Epithelial cell of prostate (primary cell): ENCODE results near the gene CXXC5.

ENCODE experiments used
- DNase-seq: peaks from one replicate; pipeline ENCODE4 v3.0.0-alpha.2; 2011; ENCODE audit warnings: low read depth, low spot score
- H3K27ac ChIP-seq: fragments of 450-650 bp; 2 replicates; pipeline ENCODE4 v1.5.1; 2017; ENCODE audit warnings: mild to moderate bottlenecking

Gene CXXC5

DNA sequence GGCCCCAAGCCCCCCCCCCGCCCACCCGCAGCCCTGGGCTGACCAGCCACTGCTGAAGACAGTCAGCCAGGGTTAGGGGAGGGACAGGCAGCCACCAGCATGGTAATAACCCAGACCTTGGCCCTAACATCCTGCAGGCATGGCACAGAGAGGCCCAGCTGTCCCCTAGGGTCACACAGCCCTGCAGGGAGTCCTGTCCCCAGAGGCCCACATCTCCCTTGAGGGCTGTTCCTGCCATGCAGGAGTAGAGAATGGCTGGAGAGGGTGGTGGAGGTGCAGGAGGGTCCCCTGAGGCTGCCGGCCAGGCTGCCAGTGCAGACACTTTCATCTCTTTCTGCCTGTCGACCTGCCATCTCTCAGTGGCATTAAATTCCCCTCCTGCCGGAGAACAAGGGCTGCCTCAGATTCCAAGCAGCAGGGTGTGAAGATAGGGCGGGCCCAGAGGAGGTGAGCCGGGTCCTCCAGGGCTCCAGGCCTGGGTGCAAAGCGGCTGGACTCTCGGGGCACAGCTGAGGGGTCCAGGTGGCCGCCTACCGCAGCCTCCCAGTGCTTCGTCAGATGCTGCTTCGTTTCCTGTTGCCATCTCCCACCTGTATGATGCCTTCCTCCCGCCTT is 40.0 kb downstream of the CXXC5 start:
- no peak overlapping the region for H3K27ac ChIP-seq
- no peak for DNase-seq

DNA sequence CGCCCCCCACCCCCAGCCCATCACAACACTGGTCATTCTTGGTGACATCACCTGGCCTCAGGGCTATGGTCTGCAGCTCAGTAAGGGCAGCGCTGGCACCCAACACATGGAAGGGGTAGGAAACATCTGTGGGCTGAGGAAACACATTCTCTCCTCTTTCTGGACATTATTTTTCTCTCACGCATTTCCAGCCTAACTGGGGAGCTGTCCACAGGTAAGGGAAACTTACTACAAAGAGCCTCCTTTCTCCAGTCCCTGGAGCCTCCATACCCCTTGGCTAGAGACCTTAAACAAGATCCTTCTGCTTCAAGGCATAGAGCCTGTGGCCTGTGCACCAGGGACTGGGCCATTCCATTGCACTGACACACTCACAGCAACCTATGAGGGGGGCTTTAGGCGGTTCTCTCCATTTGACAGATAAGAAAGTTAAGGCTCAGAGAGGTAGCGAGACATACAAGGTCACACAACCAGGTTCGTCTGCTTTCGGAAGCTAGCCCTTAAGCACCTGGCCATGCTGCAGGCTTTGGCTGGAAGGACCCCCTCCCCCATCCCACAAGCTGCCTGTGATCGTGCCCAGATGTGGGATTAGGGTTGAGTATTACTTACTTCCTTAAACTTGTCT is 40.7 kb downstream of the CXXC5 start:
- DNase-seq = no peak
- H3K27ac ChIP-seq = no peak overlapping the region

DNA sequence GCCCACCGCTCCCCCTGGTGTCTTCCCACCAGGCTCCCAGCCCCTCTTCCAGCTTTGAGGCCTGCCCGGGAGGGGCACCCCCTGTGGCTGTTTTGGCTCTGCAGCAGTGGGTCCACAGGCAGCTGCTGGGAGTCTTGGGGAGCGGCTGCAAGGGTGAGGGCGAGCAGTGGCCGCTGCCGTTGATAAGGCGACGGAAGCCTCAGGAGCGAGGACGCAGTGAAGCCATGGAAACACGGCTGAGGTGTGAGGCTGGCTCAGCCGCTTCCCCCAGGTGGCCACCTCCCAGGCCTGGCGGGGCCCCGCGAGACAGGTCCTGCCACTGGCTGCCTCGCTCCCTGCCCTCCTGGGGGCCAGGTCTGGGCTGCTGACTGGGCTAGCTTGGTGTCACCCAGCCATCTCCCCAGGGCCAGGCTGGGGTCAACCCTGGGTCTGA is 41.5 kb downstream of the CXXC5 start:
- no peak for DNase-seq
- H3K27ac ChIP-seq = no peak overlapping the region

GRCh38 chr5:139690064-139690802 is 42.1 kb downstream of the CXXC5 start:
- no peak overlapping the region for H3K27ac ChIP-seq
- DNase-seq = no peak

DNA sequence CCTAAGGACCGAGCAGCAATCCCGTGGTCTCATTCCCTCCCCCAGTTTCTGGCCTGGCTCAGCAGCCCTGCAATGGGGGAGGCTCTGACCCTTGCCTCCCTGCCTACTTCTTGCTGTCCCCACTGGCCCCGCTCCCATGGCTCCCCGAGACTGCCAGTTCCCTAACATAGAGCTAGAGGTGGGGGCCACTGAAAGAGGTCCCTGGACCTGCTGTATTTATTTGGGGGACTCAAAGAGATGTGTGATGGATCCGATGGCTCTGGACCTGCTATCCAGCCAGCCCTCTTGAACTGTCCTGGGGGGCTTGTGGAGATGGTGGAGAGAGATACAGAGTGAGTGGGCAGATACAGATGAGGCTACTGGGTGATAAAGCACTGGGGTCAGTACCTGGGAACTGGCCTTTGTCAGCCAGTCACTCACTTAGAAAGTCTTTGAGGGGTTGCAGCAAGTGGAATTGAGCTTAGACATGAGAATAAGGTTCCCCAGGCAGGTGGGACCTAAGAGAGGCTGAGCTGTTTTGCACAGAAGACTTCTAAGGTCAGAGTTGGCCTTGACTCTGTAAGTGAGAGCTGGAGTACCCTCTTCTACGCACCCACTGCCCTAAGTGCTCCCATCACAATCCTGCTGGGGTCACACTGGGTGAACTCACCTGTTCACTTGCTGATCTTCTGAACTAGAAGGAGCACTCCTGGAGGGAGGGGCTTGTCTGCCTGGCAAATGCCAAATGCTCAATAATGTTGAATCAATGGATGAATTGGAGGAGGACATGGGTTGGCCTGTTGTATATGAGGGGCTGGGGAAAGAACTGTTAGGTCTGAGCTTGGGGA is 42.9 kb downstream of the CXXC5 start:
- no peak overlapping the region for H3K27ac ChIP-seq
- DNase-seq = no peak

GRCh38 chr5:139692148-139692547 is 44.0 kb downstream of the CXXC5 start:
- DNase-seq = no peak
- H3K27ac ChIP-seq = no peak overlapping the region

GRCh38 chr5:139692679-139693308 is 44.6 kb downstream of the CXXC5 start:
- no peak for DNase-seq
- H3K27ac ChIP-seq = no peak overlapping the region

- no peak overlapping the region for H3K27ac ChIP-seq
- DNase-seq = no peak
These were observed 45.7 kb downstream of the CXXC5 start for GRCh38 chr5:139693676-139694364.

GRCh38 chr5:139694556-139695177 is 46.5 kb downstream of the CXXC5 start:
- H3K27ac ChIP-seq = no peak overlapping the region
- no peak for DNase-seq

DNA sequence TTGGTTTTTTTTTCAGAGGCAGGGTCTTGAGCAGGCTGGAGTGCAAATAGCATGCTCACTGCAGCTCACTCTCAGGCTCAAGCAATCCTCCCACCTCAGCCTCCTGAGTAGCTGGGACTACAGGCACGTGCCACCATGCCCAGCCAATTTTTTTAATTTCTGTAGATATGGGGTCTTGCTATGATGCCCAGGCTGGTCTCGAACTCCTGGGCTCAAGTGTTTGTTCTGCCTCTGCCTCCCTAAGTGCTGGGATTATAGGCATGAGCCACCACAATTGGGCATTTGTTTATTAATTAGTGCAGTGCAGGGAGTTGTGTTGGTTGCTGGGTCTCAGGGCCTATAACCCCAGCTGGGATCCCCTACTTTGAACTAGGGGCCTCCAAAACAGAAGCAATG is 47.0 kb downstream of the CXXC5 start:
- no peak overlapping the region for H3K27ac ChIP-seq
- DNase-seq = no peak

GRCh38 chr5:139696167-139696893 is 48.2 kb downstream of the CXXC5 start:
- no peak for DNase-seq
- H3K27ac ChIP-seq = no peak overlapping the region

GRCh38 chr5:139696894-139697658 is 48.9 kb downstream of the CXXC5 start:
- DNase-seq = no peak
- no peak overlapping the region for H3K27ac ChIP-seq

DNA sequence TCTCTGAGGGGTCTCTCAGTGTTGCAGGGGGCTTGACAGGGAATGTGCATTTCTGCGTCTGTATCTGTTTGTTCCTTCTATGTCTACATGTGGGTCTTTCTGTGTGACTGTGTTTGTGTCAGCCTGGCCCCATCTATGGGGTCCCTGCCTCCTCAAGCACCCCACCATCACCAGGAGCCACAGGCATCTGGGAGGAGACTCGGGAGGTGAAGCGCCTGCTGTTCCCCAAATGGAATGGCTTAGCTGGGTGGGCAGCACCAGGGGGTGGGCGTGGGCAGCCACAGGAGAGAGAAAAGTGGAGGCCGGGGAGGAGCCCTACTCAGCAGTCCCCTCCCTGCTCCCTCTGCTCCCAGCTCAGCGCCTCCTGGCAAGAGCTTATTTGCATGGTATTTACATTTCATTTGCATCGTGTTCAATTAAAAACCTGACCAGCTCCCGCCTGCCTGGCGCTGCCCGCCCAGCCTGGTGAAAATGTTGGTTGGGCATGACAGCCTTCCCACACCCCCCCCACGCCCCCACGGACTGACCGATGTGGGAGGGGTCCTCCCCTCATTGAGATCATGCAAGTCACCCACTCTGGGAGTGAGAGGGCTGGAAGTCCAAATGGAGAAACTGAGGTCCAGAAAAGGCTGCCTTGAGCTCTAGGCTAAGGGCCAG is 50.5 kb downstream of the CXXC5 start:
- no peak for DNase-seq
- no peak overlapping the region for H3K27ac ChIP-seq

DNA sequence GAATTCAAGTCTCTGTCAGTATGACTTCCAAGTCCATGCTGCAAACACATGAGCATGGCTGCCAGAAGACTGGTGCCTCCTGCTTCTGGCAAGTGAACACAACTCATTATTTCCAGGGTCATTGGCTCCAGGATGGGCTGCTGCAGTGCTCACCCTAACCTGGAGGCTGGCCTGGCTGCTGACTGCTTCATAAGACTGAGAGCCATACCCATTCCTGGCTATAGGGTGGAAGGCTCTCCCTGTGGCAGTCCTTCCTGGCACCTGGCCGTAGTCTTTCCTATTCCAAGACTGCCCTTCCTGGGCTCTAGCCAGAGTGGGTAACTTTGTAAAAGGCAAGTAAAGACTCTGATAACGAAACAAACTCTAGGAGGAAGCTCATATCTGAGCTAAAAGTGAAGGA is 51.2 kb downstream of the CXXC5 start:
- H3K27ac ChIP-seq = no peak overlapping the region

GRCh38 chr5:139700711-139701055 is 52.5 kb downstream of the CXXC5 start:
- no peak overlapping the region for H3K27ac ChIP-seq
- DNase-seq = no peak

More for the DNA sequence above, 51.2 kb downstream of the CXXC5 start:
- DNase-seq = no peak

DNA sequence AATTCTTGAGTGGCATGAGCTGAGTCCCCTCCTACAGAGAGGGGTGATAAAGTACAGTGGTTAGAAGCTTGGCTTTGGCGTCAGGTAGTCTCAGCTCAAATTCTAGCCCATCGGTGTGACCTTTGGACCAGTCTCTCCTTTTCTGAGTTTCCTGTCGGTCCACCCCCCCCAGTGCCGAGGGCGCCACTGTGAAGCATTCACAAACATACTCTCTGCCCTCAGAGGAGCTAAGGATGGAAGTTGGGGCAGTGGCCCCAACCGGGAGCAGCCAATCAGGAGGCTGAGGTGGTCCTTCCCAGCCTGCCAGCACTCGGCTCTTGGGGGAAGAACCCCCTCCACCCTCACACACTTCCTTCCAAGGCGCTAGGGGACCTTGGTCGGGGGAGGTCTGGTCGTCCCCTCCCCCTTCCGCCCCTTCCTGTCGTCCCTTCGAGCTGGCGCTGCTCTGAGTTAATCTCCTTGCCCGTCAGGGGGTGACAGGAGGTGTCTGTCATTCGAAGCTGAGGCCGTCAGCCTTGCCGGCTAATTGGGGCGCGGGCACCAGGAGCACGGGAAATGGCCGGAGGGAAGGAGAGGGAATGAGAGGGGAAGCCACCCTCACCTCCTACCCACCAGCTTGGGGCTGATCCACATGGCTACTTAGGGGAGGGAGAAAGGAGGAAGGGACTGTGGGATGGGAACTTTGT is 53.0 kb downstream of the CXXC5 start:
- DNase-seq = no peak
- no peak overlapping the region for H3K27ac ChIP-seq

- no peak for DNase-seq
- H3K27ac ChIP-seq = no peak overlapping the region
These were observed 54.4 kb downstream of the CXXC5 start for GRCh38 chr5:139702548-139702947.
